ENCODE results near the gene SLC6A19.
A peak's percentile ranks its signal among the peaks of the same experiment; 100 is the strongest.

Gene SLC6A19

GRCh38 chr5:1254196-1254595, 52.8 kb downstream of the SLC6A19 start:
- Histone ChIP-seq H3K9me3 (ENCODE audit: severe bottlenecking) (no peaks in the 10 kb centered on the region), H3K4me1 (ENCODE audit: insufficient read depth, poor library complexity, severe bottlenecking) (no peaks in the 10 kb centered on the region), H3K27ac (ENCODE audit: poor library complexity, severe bottlenecking) (no peak overlapping the region), H3K27me3 (ENCODE audit: insufficient read depth, poor library complexity, severe bottlenecking) (no peaks in the 10 kb centered on the region), H3K36me3 (ENCODE audit: low read depth) (no peaks in the 10 kb centered on the region), H3K4me3 (ENCODE audit: severe bottlenecking) (no peak overlapping the region)
- no peak for ATAC-seq (ENCODE audit: low read depth)
- no peak for DNase-seq (ENCODE audit: low spot score)
- no peak for TF ChIP-seq CTCF (IDR thresholded peaks at IDR 0.05; ENCODE audit: poor library complexity, severe bottlenecking)

GRCh38 chr5:1255081-1255561, 53.7 kb downstream of the SLC6A19 start:
- ATAC-seq (ENCODE audit: low read depth) (peak; percentile 14; the same call in 2 of the 3 replicates), DNase-seq (ENCODE audit: low spot score) (no peak)
- no peak overlapping the region for H3K27ac ChIP-seq (ENCODE audit: poor library complexity, severe bottlenecking)

GRCh38 chr5:1256776-1257175, 55.4 kb downstream of the SLC6A19 start:
- Histone ChIP-seq H3K27me3 (ENCODE audit: insufficient read depth, poor library complexity, severe bottlenecking) (no peaks in the 10 kb centered on the region), H3K36me3 (ENCODE audit: low read depth) (no peaks in the 10 kb centered on the region), H3K27ac (ENCODE audit: poor library complexity, severe bottlenecking) (no peak overlapping the region), H3K9me3 (ENCODE audit: severe bottlenecking) (no peaks in the 10 kb centered on the region), H3K4me3 (ENCODE audit: severe bottlenecking) (no peak overlapping the region), H3K4me1 (ENCODE audit: insufficient read depth, poor library complexity, severe bottlenecking) (no peaks in the 10 kb centered on the region)
- no peak for DNase-seq (ENCODE audit: low spot score)
- ATAC-seq (ENCODE audit: low read depth) = no peak
- no peak for TF ChIP-seq CTCF (IDR thresholded peaks at IDR 0.05; ENCODE audit: poor library complexity, severe bottlenecking)

More at GRCh38 chr5:1255081-1255561, 53.7 kb downstream of the SLC6A19 start:
- Histone ChIP-seq H3K4me1 (ENCODE audit: insufficient read depth, poor library complexity, severe bottlenecking) (no peaks in the 10 kb centered on the region), H3K36me3 (ENCODE audit: low read depth) (no peaks in the 10 kb centered on the region), H3K9me3 (ENCODE audit: severe bottlenecking) (no peaks in the 10 kb centered on the region), H3K4me3 (ENCODE audit: severe bottlenecking) (no peak overlapping the region), H3K27me3 (ENCODE audit: insufficient read depth, poor library complexity, severe bottlenecking) (no peaks in the 10 kb centered on the region)
- TF ChIP-seq CTCF (IDR thresholded peaks at IDR 0.05; ENCODE audit: poor library complexity, severe bottlenecking) = no peak

GRCh38 chr5:1257363-1257762, 56.0 kb downstream of the SLC6A19 start:
- no peaks in the 10 kb centered on the region for H3K9me3 ChIP-seq (ENCODE audit: severe bottlenecking)
- DNase-seq (ENCODE audit: low spot score) (no peak), ATAC-seq (ENCODE audit: low read depth) (no peak)
- H3K27me3 ChIP-seq (ENCODE audit: insufficient read depth, poor library complexity, severe bottlenecking) = no peaks in the 10 kb centered on the region
- no peaks in the 10 kb centered on the region for H3K4me1 ChIP-seq (ENCODE audit: insufficient read depth, poor library complexity, severe bottlenecking)
- H3K27ac ChIP-seq (ENCODE audit: poor library complexity, severe bottlenecking) = no peak overlapping the region
- no peak for TF ChIP-seq CTCF (IDR thresholded peaks at IDR 0.05; ENCODE audit: poor library complexity, severe bottlenecking)
- H3K4me3 ChIP-seq (ENCODE audit: severe bottlenecking) = no peak overlapping the region
- no peaks in the 10 kb centered on the region for H3K36me3 ChIP-seq (ENCODE audit: low read depth)

- H3K4me1 ChIP-seq (ENCODE audit: insufficient read depth, poor library complexity, severe bottlenecking) = no peaks in the 10 kb centered on the region
- H3K9me3 ChIP-seq (ENCODE audit: severe bottlenecking) = no peaks in the 10 kb centered on the region
- no peaks in the 10 kb centered on the region for H3K27me3 ChIP-seq (ENCODE audit: insufficient read depth, poor library complexity, severe bottlenecking)
- ATAC-seq (ENCODE audit: low read depth) (no peak), DNase-seq (ENCODE audit: low spot score) (no peak)
- no peak for TF ChIP-seq CTCF (IDR thresholded peaks at IDR 0.05; ENCODE audit: poor library complexity, severe bottlenecking)
- no peak overlapping the region for H3K27ac ChIP-seq (ENCODE audit: poor library complexity, severe bottlenecking)
- H3K36me3 ChIP-seq (ENCODE audit: low read depth) = no peaks in the 10 kb centered on the region
- H3K4me3 ChIP-seq (ENCODE audit: severe bottlenecking) = no peak overlapping the region
Measured at GRCh38 chr5:1257841-1258240, 56.4 kb downstream of the SLC6A19 start.

All from RWPE2 (cell line).